Measurements from ENCODE around the gene MAML2. TPM values are rescaled to one million over a fixed set of nuclear protein-coding genes. Genes with fewer than 3 reads are reported as not detected.

MAML2 gene
- total and polyA plus RNA-seq, 2 of the 13 experiments (the other 11 are each of a cell fraction or from before 2014, with no cell fraction given) = 2.3 to 25.9 TPM

DNA sequence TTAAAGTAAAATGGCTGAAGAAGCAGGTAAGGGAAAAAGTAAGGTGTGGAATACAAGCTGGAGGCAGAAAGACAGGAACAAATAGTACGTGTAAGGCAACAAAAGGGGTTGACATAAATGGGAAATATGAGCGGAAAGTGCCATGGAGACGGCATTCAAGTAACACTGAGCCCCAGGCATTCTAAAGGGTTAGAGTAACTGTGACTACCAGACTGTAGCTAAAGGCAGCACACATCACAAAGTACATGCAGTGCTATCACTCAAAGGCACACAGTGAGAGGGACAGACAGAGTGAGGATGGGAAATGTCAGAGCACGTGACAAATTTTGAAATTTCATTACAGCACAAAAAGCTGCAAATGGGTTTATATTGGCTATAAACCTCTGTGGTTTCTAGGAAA lies 13.9 kb upstream of the MAML2 start (continued):
- TF ChIP-seq HNF1A (IDR thresholded peaks at IDR 0.05; ENCODE audit: low read depth) (no peak), HNF1A (CRISPR knock-in tag; IDR thresholded peaks at IDR 0.05; ENCODE audit: borderline replicate concordance) (no peak), TBP (CRISPR knock-in tag; IDR thresholded peaks at IDR 0.05) (no peak), FOXP1 (IDR thresholded peaks at IDR 0.05) (no peak), FOXP1 (CRISPR knock-in tag; IDR thresholded peaks at IDR 0.05) (no peak), HDAC2 (CRISPR knock-in tag; IDR thresholded peaks at IDR 0.05) (no peak), ZNF615 (CRISPR knock-in tag; IDR thresholded peaks at IDR 0.05; ENCODE audit: borderline replicate concordance) (no peak), ZNF230 (CRISPR knock-in tag; IDR thresholded peaks at IDR 0.05) (no peak), ZSCAN9 (CRISPR knock-in tag; IDR thresholded peaks at IDR 0.05; ENCODE audit: borderline replicate concordance) (no peak)
- TF ChIP-seq, protein P1, sequence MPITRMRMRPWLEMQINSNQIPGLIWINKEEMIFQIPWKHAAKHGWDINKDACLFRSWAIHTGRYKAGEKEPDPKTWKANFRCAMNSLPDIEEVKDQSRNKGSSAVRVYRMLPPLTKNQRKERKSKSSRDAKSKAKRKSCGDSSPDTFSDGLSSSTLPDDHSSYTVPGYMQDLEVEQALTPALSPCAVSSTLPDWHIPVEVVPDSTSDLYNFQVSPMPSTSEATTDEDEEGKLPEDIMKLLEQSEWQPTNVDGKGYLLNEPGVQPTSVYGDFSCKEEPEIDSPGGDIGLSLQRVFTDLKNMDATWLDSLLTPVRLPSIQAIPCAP (CRISPR knock-in tag; IDR thresholded peaks at IDR 0.05; ENCODE audit: low read depth) = no peak
